ENCODE measurements around the gene REM2.

The REM2 gene

GRCh38 chr14:22865424-22866405, 17.3 kb upstream of the REM2 start:
- H3K4me3 ChIP-seq (replicated peaks; ENCODE audit: insufficient read depth, low read length): no peak overlapping the region
- H3K27ac ChIP-seq (replicated peaks): no peak overlapping the region
- DNase-seq (ENCODE audit: low read depth in 1 of 2, low spot score in 1 of 2): no peak
- no peak for TF ChIP-seq CTCF (IDR thresholded peaks at IDR 0.05; ENCODE audit: insufficient read depth, low read length)
- no peak for TF ChIP-seq REST (IDR thresholded peaks at IDR 0.05; ENCODE audit: insufficient replicate concordance, low read depth)
- TF ChIP-seq POLR2AphosphoS5 (IDR thresholded peaks at IDR 0.05; ENCODE audit: low read depth): no peak
- no peak for TF ChIP-seq SPI1 (IDR thresholded peaks at IDR 0.05; ENCODE audit: borderline replicate concordance, low read depth)
- no peak for TF ChIP-seq GABPA (IDR thresholded peaks at IDR 0.05; ENCODE audit: low read depth)
- H3K27me3 ChIP-seq (ENCODE audit: insufficient read depth, poor library complexity, severe bottlenecking): no peaks in the 10 kb centered on the region

GRCh38 chr14:22866874-22867273, 16.1 kb upstream of the REM2 start:
- TF ChIP-seq CTCF (IDR thresholded peaks at IDR 0.05; ENCODE audit: insufficient read depth, low read length) (no peak), SPI1 (IDR thresholded peaks at IDR 0.05; ENCODE audit: borderline replicate concordance, low read depth) (no peak), REST (IDR thresholded peaks at IDR 0.05; ENCODE audit: insufficient replicate concordance, low read depth) (no peak), POLR2AphosphoS5 (IDR thresholded peaks at IDR 0.05; ENCODE audit: low read depth) (no peak), GABPA (IDR thresholded peaks at IDR 0.05; ENCODE audit: low read depth) (no peak)
- H3K27me3 ChIP-seq (ENCODE audit: insufficient read depth, poor library complexity, severe bottlenecking): no peaks in the 10 kb centered on the region
- no peak overlapping the region for H3K27ac ChIP-seq (replicated peaks)
- H3K4me3 ChIP-seq (replicated peaks; ENCODE audit: insufficient read depth, low read length): no peak overlapping the region
- no peak for DNase-seq (ENCODE audit: low read depth in 1 of 2, low spot score in 1 of 2)

GRCh38 chr14:22870811-22871223, 12.2 kb upstream of the REM2 start:
- peak; percentile 86 for TF ChIP-seq SPI1 (IDR thresholded peaks at IDR 0.05; ENCODE audit: borderline replicate concordance, low read depth)
- TF ChIP-seq CTCF (IDR thresholded peaks at IDR 0.05; ENCODE audit: insufficient read depth, low read length): no peak
- peak; percentile 47; the same call in 1 of the 2 replicates for TF ChIP-seq GABPA (IDR thresholded peaks at IDR 0.05; ENCODE audit: low read depth)
- TF ChIP-seq POLR2AphosphoS5 (IDR thresholded peaks at IDR 0.05; ENCODE audit: low read depth): no peak
- peak; percentile 18 for TF ChIP-seq REST (IDR thresholded peaks at IDR 0.05; ENCODE audit: insufficient replicate concordance, low read depth)
- peak overlapping the region; percentile 85 for H3K27ac ChIP-seq (replicated peaks)
- peak in 1 of 2 experiments; percentile 78 for DNase-seq (ENCODE audit: low read depth in 1 of 2, low spot score in 1 of 2)
- no peaks in the 10 kb centered on the region for H3K27me3 ChIP-seq (ENCODE audit: insufficient read depth, poor library complexity, severe bottlenecking)
- H3K4me3 ChIP-seq (replicated peaks; ENCODE audit: insufficient read depth, low read length): peak overlapping the region; percentile 99
